ENCODE measurements around the gene SLC26A3. TPM values are rescaled to one million over a fixed set of nuclear protein-coding genes. Genes with fewer than 3 reads are reported as not detected.

SLC26A3 gene
- total RNA-seq, 1 experiment from 2014 or later = not detected

DNA sequence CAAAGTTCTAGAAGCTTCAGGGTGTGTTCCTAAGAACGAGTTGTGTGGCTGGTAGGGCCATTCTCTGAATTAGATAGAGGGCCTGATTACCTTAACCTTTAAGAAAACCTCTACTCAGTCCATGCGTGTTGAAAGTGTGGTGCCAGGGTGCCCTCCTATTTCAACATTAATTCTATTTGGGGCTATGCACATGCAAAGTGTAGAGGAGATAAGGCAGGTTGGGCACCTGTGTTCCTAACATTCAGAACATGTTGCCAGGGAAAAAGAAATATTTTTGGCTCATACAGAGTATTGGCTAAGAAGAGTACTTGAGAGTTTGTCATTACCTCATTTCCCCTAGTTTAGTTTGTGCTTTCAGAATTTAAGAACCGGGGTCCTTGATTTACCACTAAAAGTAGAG, 20.6 kb downstream of the SLC26A3 start:
- Histone ChIP-seq H4K5ac (ENCODE audit: insufficient read length, low read depth, low read length) (no peak overlapping the region), H2AK5ac (ENCODE audit: insufficient read length, low read length) (no peak overlapping the region), H3K4ac (ENCODE audit: low read depth, low read length) (no peak overlapping the region), H3K27me3 (ENCODE audit: insufficient read depth, low read length) (no peaks in the 10 kb centered on the region), H4K20me1 (ENCODE audit: control insufficient read depth, insufficient read depth, insufficient read length) (no peaks in the 10 kb centered on the region), H4K91ac (ENCODE audit: insufficient read length, low read depth, low read length) (no peak overlapping the region), H3K4me2 (ENCODE audit: insufficient read depth, insufficient read length, low read length) (no peak overlapping the region), H2BK5ac (ENCODE audit: insufficient read length, low read length) (no peak overlapping the region), H3K79me1 (ENCODE audit: insufficient read depth, low read depth, low read length, poor library complexity, severe bottlenecking) (no peaks in the 10 kb centered on the region), H3K4me1 (ENCODE audit: insufficient read depth, low read length) (no peaks in the 10 kb centered on the region), H3K23ac (ENCODE audit: insufficient read length, low read depth, low read length) (no peak overlapping the region), H3K9ac (ENCODE audit: extremely low read depth, insufficient read length, low read length) (no peak overlapping the region), H3K27ac (ENCODE audit: insufficient read length, low read depth, low read length) (no peak overlapping the region), H3K56ac (ENCODE audit: insufficient read length, low read depth, low read length) (no peak overlapping the region), H2BK20ac (ENCODE audit: low read depth, low read length, poor library complexity, severe bottlenecking) (no peak overlapping the region), H3T11ph (ENCODE audit: low read length) (no peak overlapping the region), H3K79me2 (ENCODE audit: insufficient read depth, low read length) (no peaks in the 10 kb centered on the region), H2AFZ (ENCODE audit: low read length) (no peak overlapping the region), H3K23me2 (ENCODE audit: insufficient read length, low read depth, low read length, poor library complexity, severe bottlenecking) (no peaks in the 10 kb centered on the region), H2BK15ac (ENCODE audit: low read depth, low read length) (no peak overlapping the region), H4K8ac (replicated peaks; ENCODE audit: insufficient read length, low read depth, low read length) (no peak overlapping the region), H2BK120ac (ENCODE audit: low read depth, low read length, poor library complexity, severe bottlenecking) (no peak overlapping the region), H3K9me3 (ENCODE audit: control insufficient read depth, low read depth, low read length) (no peaks in the 10 kb centered on the region), H2BK12ac (ENCODE audit: insufficient read length, low read depth, low read length) (no peak overlapping the region), H3K14ac (ENCODE audit: insufficient read depth, low read length) (no peak overlapping the region), H3K18ac (ENCODE audit: insufficient read length, low read depth, low read length) (no peak overlapping the region)
- no peak for DNase-seq
- no peaks in the 10 kb centered on the region for H3K36me3 Mint-ChIP-seq (ENCODE audit: insufficient read depth in 1 of 3, low read depth in 3 of 3)
- no peak overlapping the region for H3K27ac Mint-ChIP-seq
- TF ChIP-seq, protein P1, sequence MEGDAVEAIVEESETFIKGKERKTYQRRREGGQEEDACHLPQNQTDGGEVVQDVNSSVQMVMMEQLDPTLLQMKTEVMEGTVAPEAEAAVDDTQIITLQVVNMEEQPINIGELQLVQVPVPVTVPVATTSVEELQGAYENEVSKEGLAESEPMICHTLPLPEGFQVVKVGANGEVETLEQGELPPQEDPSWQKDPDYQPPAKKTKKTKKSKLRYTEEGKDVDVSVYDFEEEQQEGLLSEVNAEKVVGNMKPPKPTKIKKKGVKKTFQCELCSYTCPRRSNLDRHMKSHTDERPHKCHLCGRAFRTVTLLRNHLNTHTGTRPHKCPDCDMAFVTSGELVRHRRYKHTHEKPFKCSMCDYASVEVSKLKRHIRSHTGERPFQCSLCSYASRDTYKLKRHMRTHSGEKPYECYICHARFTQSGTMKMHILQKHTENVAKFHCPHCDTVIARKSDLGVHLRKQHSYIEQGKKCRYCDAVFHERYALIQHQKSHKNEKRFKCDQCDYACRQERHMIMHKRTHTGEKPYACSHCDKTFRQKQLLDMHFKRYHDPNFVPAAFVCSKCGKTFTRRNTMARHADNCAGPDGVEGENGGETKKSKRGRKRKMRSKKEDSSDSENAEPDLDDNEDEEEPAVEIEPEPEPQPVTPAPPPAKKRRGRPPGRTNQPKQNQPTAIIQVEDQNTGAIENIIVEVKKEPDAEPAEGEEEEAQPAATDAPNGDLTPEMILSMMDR (conservative IDR thresholded peaks at IDR 0.05) = no peak
- no peaks in the 10 kb centered on the region for H3K27me3 Mint-ChIP-seq (ENCODE audit: low read depth)
- no peaks in the 10 kb centered on the region for H3K9me3 Mint-ChIP-seq
- H3K4me3 Mint-ChIP-seq = no peak overlapping the region
- WGBS (ENCODE audit: extremely low coverage, insufficient read length, low lambda C conversion rate) = no CpG with 5 or more reads among the region's 3 CpGs
- H3K4me1 Mint-ChIP-seq = peaks cover 9% of the 10 kb centered on the region in 2 experiments

Data from H9 (cell line).